Activated naive CD4-positive, alpha-beta T cell treated with Interleukin-2 at 50 U/mL for 16 hours (primary cell): ENCODE results near the gene FHAD1.
A peak's percentile ranks its signal among the peaks of the same experiment; 100 is the strongest.
"Not testable (repeated sequence)": the region's sequence is repeated elsewhere in the genome, so short reads cannot be mapped to it uniquely, and the experiment has no call there.

ENCODE experiments used
- DNase-seq: peaks from one replicate; pipeline ENCODE4 v3.0.0-alpha.2; 2020

The FHAD1 gene

DNA sequence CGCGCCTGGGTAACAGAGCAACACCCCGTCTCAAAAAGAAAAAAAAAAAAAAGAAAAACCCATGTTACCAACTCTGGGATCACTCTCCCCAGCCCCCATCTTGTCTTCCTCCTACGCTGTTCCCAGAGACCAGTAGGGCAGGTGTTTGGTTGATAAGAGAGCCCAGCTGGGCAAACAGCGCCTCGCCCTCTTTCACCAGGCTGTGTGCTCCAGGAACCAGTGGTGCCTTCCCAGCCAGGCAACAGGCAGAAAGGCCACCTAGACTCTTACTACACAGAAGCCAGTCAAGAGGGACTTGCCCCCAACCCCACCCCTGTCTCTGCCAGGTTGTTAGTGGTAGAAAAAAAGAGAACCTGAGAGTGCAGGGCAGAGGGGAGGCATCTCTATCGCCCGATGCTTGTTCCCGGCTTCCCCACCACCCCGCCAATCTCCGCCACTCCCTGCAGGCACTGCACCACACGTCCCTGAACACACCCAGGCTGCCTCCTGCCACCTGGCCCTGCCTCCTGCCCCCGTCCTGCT is 177.2 kb downstream of the FHAD1 start:
- DNase-seq = no peak

GRCh38 chr1:15424981-15425380 is 178.0 kb downstream of the FHAD1 start:
- DNase-seq = no peak

- no peak for DNase-seq
Measured at GRCh38 chr1:15425521-15425920, 178.5 kb downstream of the FHAD1 start.

- no peak for DNase-seq
Measured at GRCh38 chr1:15425958-15426357, 178.9 kb downstream of the FHAD1 start.

DNA sequence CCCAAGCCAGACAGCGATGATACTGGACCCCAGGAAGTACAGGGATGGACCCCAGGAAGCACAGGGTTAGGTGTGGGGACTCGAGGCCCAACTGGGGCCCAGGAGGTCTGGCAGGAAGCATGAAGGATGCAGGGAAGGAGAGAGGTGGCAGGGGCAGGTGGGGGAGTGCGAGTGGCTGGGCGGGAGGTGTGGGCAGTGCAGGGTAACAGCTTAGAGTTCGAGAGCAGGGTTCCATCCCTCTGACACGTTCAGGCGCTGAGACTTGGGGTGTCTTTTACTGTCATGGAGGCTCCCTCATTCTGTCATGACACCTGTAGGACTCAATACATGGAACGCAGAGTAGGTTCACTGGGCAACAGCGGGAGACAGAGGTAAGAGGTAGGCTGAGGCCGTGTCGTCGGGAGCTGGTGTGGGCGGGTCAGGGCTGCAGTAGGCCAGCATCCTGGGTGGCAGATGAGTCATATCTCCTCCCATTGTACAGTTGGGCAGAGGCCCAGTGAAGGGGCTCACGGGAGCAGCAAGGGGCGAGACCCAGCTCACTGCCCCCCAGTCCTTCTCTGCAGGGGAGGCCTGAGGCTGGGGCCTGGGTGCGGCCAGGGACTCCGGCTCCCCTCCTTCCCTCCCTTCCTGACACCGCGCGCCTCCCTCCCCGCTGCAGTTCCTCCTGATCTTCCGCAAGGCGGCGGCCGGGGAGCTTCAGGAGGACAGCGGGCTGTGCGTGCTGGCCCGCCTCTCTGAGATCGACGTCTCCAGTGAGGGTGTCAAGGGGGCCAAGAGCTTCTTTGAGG is 179.7 kb downstream of the FHAD1 start:
- DNase-seq = no peak

DNA sequence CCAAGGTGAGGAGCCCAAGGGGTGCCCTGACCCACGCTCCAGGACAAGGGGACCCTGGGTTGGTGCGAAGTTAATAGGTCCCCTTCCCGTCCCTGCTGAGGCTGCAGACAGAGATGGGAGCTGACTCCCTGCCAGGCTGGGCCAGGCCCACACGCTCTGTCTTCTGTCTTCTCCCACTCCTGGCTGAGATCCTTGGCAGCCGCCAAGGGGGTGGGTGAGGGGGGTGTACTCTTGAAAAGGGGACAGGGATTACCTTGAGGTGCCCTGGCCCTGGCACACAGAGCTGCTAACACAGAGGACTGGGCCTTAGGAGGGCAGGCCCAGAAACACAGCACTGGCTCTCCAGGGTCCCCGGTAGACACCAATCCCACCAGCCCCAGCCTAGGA is 180.2 kb downstream of the FHAD1 start:
- no peak for DNase-seq

GRCh38 chr1:15428252-15428651 is 181.2 kb downstream of the FHAD1 start:
- DNase-seq = not testable (repeated sequence)

DNA sequence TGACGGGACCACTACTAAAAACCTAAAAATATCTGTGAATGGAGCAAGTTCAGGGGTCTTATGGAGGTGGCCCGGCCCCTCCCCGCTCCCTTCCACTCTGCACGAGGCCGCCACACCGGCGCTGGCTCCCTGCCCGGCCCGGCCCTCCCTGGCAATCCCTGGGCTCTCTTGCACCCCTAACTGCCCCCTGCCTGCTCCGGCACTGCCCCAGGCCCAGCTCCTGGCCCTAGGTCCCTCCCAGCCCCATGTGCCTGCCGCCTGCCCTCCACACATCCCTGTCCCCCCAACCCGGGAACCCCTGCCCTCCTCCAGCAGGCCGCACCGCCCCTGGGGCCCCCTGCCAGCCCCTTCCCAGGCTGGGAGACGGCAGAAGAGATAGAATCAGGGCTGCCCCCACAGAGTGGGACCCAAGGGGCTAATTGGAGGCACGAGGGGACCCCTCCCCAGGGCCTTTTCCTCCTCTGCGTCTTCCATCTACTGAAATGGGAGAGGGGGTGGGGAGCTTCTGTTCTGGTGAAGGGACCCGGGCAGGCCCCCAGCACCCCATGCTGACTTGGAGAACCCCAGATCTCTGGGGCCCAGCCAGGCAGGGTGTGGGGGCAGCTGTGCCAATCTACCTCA is 181.9 kb downstream of the FHAD1 start:
- DNase-seq = no peak

- DNase-seq = no peak
Measured at GRCh38 chr1:15429701-15430149, 182.7 kb downstream of the FHAD1 start.

- peak; percentile 81 for DNase-seq
Measured at GRCh38 chr1:15430787-15431570, 184.0 kb downstream of the FHAD1 start.

DNA sequence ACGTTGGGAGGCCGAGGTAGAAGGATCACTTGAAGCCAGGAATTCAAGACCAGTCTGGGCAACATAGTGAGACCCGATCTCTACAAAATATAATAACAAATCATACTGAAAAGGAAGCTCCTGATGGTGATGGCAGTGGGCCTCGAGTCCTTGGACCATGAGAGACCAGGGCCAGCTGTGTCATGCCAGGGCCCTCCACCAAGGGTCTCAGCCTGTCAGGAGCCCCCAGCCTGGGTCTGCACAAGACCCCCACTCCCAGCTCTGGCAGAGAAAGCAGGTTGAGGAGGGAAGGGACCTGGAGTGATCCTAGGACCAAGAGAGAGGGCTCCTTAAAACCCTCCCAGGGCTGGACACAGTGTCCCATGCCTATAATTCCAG is 184.5 kb downstream of the FHAD1 start:
- DNase-seq = no peak

- DNase-seq = no peak
Measured at GRCh38 chr1:15432324-15432723, 185.3 kb downstream of the FHAD1 start.

GRCh38 chr1:15433471-15433870 is 186.4 kb downstream of the FHAD1 start:
- no peak for DNase-seq

DNA sequence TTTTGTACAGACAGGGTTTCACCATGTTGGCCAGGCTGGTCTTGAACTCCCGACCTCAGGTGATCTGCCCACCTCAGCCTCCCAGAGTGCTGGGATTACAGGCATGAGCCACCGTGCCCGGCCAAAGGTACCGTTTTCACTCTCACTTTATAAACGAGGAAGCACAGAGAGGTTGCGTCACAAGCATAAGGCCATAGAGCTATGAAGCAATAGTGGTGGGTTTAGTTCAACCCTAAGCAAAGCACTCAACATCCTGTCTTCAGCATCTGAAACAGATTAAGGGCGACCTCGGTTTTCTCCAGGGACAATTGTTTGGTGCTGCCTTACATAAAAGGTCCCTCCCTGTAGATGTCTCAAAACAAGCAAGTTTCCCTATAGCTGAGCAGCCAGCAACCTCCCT is 187.7 kb downstream of the FHAD1 start:
- not testable (repeated sequence) for DNase-seq

- no peak for DNase-seq
Measured at GRCh38 chr1:15435239-15436077, 188.4 kb downstream of the FHAD1 start.

DNA sequence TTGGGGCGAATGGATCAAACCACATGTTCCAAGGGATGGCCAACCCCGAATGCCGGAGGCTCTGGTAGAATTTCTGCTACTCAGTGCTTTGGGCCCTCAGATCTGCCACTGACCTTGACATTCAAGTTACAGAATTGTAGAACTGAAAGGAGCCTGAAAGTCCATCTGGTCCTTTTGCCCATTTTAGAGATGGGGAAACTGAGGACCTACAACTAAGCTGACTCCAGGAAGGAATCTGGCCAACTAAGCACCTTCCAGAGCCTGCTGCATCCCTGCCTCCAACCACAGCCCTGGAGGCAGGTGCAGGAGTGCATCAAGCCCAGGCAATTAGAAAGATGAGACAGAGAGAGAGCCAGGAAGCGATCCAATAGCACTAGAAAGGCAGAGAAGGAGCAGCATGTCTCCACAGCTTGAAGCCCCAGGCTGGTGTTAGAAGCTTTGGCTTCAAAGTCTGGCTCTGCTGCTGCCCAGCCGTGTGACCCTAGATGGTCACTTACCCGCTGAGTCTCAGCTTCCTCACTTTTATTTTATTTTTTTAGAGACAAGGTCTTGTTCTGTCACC is 189.9 kb downstream of the FHAD1 start:
- DNase-seq = no peak

DNA sequence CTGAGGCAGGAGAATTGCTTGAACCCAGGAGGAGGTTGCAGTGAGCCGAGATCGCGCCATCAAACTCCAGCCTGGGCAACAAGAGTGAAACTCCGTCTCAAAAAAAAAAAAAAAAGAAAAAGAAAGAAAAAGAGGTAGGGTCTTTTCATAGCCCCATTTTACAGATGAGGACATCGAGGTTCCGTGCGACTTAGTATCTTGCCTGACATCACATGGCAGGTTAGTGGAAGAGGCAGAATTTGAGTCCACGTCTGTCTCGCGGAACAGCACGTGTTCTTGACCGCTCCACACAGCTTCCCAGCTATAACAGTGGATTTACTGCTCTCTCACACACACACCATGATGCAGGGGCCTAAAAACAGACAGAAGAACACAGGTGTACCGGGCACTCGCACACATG is 192.3 kb downstream of the FHAD1 start:
- DNase-seq = no peak

DNA sequence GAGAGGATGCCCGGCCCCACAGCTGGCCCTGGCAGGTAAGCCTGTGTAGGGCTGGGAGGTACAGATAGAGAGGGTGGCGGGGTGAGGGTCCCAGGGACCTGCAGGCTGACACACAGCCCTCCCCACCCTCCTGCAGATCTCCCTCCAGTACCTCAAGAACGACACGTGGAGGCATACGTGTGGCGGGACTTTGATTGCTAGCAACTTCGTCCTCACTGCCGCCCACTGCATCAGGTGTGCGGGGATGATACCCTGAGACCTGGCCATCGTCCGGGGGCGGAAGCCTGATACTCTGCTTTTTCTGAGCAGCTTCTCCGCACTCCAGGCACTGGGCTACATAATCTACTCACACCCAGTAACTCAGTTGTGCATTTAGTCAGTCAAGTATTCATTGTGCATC is 193.3 kb downstream of the FHAD1 start:
- DNase-seq = no peak

DNA sequence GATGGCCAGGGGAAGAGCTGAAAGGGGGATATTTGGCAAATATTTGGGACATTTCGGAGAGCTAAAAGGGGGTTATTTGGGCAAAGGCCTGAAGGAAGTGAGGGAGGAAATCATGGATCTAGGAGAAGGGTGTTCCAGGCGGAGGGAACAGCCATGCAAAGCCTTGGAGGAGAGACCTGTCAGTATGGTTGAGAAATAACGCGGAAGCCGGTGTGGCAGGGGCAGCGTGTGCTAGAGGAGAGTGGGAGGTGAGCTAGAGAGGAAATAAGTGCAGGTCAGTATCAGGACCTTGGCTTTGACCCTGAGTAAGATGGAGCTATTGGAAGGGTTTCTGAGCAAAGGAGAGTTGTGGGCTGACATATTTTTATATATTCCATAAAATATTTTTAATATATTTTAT is 194.2 kb downstream of the FHAD1 start:
- DNase-seq = no peak

DNA sequence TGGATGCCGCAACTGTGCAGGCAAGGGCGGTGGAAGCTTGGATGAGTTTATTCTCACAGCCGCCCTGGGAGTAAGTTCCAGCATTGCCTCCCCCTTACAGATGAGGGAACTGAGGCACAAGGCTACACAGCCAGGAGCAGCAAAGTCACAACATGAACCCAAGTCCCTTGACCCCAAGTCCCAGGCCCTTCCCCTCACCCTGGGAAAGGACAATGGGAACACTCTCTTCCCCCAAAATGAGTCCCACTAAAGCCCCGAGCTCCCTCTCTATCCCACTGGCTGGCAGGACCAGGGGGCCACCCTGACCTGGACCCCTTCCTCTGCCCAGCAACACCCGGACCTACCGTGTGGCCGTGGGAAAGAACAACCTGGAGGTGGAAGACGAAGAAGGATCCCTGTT is 195.1 kb downstream of the FHAD1 start:
- DNase-seq = no peak

DNA sequence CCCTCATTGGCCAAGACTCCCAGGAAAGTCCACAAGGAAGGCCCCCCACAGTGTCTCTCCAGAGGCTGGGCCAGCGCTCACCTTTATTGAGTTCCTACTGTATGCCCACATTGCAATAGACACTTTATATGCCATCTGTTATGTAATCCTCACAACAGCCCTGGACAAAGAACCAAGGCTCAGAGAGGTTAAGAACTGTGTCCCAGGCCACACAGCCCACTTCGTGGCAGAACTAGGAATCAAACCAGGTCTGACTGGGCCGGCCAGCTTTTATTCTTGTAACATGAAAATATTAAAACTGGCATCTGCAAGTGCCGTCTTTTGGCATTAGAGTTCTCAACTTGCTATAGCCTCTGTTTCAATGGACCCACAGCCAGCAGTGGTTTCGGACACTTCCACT is 195.7 kb downstream of the FHAD1 start:
- no peak for DNase-seq

DNA sequence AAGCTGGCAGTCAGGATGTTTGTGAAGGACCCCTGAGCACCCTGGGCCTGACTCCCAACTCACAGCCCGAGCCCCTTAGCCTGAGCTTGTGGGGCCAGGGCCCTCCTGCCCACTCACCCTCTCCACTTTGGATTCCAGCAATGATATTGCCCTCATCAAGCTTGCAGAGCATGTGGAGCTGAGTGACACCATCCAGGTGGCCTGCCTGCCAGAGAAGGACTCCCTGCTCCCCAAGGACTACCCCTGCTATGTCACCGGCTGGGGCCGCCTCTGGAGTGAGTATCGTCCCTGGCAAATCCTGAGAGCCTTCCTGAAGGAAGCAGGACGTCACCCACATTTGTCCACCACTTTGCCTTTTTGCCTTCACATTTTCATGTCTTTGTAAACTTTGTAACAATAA is 196.3 kb downstream of the FHAD1 start:
- no peak for DNase-seq
